GM10266 (cell line): Measurements from ENCODE around the gene LNP1.

Experiments
- DNase-seq: peaks from one replicate; pipeline ENCODE4 v3.0.0; 2012; ENCODE audit errors: extremely low spot score
- CTCF ChIP-seq: IDR thresholded peaks from 2 replicates; pipeline ENCODE4 v1.5.1; 2012; ENCODE audit warnings: mild to moderate bottlenecking, low read depth; ENCODE audit not compliant: control insufficient read depth, insufficient read depth; ENCODE audit errors: missing control alignments

LNP1 gene

GRCh38 chr3:100448079-100448478, 46.7 kb downstream of the LNP1 start:
- TF ChIP-seq CTCF: no peak
- no peak for DNase-seq

- no peak for TF ChIP-seq CTCF
- no peak for DNase-seq
These were observed 47.9 kb downstream of the LNP1 start for GRCh38 chr3:100449214-100449613.

GRCh38 chr3:100454677-100455076, 53.3 kb downstream of the LNP1 start:
- TF ChIP-seq CTCF: no peak
- DNase-seq: no peak

GRCh38 chr3:100455841-100456550, 54.7 kb downstream of the LNP1 start:
- no peak for TF ChIP-seq CTCF
- no peak for DNase-seq

- DNase-seq: no peak
- TF ChIP-seq CTCF: no peak
These were observed 55.4 kb downstream of the LNP1 start for GRCh38 chr3:100456745-100457144.

GRCh38 chr3:100457811-100458210, 56.5 kb downstream of the LNP1 start:
- no peak for DNase-seq
- TF ChIP-seq CTCF: no peak

- DNase-seq: no peak
- no peak for TF ChIP-seq CTCF
These were observed 57.5 kb downstream of the LNP1 start for GRCh38 chr3:100458814-100459213.
